Measurements from ENCODE around the gene FBXW7.

FBXW7 gene

GRCh38 chr4:152331042-152331441, 204.8 kb downstream of the FBXW7 start:
- no peak for DNase-seq (ENCODE audit: low read depth in 2 of 2)

DNA sequence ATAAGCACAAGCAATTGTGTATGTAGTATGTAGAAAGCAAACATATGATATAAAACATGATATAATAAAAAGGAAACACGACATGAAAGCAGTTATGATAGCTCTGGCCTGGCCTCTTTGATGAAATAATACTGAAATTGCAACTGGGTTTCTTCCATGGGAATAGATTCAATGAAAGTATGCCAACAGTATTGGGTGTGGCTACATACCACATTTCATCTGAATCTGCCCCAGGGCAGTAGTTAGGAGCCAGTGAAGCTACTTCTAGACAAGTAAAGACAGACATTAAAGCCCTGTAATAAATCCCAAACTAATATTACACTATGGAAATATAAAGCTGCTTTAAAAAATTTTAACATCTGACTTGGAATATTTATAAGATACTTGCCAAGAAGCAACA, 207.3 kb downstream of the FBXW7 start:
- DNase-seq (ENCODE audit: low read depth in 2 of 2), result no peak

DNA sequence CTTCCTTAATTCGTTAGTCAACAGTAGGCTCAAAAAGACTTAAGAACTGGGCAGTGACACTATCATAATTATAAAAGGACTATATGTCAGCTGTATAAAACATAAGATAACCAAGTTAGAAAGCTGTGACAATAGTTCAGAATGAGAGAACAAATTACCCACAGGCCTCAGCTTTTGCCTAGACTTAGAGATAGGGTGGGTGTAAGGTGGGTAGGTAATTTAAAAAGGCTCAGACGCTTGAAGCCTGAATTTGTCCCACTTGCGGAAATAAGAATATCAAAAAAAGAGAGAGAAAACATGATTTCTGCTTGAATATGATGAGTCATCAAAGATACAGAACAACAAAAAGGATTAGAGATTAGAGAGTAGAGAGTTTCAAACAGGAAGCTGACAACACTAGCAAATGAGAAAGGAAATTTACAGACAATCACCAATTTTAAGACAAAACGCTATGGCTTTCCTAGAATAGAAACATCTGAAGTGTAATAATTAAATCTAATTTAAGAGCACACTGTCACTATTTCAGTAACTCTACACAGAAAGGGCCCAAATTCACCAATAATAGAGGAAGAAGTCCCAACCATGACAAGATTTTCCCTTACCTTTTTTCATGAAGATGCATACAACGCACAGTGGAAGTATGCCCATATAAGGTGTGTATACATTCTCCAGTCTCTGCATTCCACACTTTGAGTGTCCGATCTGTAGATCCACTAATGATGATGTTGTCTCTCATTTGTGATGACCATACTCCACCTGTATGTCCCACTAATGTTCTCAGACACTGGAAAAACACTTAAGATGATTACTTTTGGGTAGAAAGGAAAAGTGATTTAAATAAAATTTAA, 208.1 kb downstream of the FBXW7 start:
- no peak for DNase-seq (ENCODE audit: low read depth in 2 of 2)

DNA sequence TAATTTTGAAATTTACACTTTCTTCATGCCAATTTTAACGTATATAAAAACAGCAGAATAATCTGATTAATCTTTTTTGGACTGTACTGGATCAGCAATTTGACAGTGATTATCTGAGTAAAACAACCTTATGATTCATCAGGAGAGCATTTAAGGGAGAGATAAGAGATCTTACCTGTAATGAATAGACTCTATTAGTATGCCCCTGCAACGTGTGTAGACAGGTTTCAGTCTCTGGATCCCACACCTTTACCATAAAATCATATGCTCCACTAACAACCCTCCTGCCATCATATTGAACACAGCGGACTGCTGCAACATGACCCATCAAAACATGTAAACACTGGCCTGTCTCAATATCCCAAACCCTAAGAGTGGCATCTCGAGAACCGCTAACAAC, 210.1 kb downstream of the FBXW7 start:
- DNase-seq (ENCODE audit: low read depth in 2 of 2), result no peak

DNA sequence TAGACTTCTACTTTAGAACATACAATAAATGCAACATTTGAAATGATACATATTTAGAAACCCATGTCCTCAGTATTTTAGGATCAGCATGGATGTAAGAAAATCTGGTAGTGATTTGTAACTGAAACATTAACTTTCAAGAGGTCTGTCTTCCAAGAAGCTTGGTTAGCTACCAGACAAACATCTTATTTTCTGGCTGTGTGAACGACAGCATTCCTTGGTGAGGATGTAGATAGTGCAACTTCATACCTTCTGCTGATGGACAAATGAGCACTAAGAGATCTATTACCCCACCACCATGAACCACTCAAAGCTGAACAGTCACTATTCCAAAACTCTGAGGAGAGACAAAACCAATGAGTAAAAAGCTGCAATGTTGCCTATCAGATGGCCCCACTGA, 212.7 kb downstream of the FBXW7 start:
- DNase-seq (ENCODE audit: low read depth in 2 of 2), result no peak

DNA sequence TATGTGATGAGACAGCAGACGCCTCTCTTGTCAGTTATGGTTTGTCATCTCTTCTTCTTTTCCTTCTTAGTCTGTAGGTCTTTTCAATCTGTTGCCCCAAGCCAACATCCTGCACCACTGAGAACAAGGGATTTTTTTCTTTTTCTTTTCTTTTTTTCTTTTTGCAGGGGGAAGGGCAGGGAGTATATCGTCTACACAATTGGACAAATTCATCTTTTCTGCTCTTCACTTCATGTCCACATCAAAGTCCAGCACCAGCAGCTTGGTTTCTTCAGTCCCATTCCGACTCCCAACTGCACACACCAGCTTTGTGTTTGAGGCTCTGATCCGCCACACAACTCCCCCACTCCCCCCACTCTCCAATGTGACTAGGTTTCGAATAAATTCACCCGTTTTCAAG, 213.2 kb downstream of the FBXW7 start:
- DNase-seq (ENCODE audit: low read depth in 2 of 2), result no peak

- DNase-seq (ENCODE audit: low read depth in 2 of 2), result no peak
Measured at GRCh38 chr4:152321923-152322322, 214.0 kb downstream of the FBXW7 start.

DNA sequence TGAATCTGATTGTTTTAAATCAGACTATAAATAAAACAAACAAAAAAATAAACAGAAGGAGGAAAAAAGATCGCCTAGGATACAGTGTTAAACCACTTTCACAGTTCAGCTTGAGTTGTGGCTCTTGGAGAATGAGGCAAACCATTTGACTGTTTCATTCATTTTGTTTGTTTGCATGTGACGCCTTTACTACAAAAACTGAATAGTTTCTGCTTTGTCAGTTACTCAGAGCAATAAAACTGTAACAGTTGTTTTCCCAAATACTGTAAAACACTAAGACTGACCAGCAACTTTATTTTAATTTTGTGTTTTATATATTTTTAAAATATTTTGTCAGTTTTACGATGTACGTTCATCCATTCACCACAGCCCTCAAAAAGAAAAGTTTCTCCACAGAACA, 214.5 kb downstream of the FBXW7 start:
- no peak for DNase-seq (ENCODE audit: low read depth in 2 of 2)

GRCh38 chr4:152316969-152317368, 218.9 kb downstream of the FBXW7 start:
- DNase-seq (ENCODE audit: low read depth in 2 of 2), result no peak

- DNase-seq (ENCODE audit: low read depth in 2 of 2), result no peak
Measured at GRCh38 chr4:152310257-152310656, 225.6 kb downstream of the FBXW7 start.

DNA sequence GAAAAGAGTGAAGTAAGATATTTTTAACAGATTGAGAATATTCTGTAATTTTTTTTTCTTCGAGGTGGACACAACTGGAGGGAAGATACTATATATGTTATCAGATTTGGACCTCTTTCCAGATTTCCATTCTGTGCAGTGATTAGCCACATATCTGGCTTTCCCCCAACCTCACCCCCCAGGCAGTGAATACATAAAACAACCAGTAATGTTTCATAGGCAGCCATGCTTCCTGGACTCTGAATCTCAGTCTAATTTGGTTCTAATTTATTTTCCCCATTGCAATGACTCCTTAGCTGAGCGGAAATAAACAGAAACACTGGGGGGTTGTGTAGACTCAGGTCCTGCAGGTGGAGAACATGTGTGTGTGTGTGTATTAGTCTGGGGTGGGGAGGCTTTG, 226.5 kb downstream of the FBXW7 start:
- no peak for DNase-seq (ENCODE audit: low read depth in 2 of 2)

GRCh38 chr4:152308951-152309350, 226.9 kb downstream of the FBXW7 start:
- DNase-seq (ENCODE audit: low read depth in 2 of 2), result no peak

GRCh38 chr4:152307669-152308068, 228.2 kb downstream of the FBXW7 start:
- DNase-seq (ENCODE audit: low read depth in 2 of 2), result no peak

- DNase-seq (ENCODE audit: low read depth in 2 of 2), result no peak
Measured at GRCh38 chr4:152306541-152306940, 229.4 kb downstream of the FBXW7 start.

DNA sequence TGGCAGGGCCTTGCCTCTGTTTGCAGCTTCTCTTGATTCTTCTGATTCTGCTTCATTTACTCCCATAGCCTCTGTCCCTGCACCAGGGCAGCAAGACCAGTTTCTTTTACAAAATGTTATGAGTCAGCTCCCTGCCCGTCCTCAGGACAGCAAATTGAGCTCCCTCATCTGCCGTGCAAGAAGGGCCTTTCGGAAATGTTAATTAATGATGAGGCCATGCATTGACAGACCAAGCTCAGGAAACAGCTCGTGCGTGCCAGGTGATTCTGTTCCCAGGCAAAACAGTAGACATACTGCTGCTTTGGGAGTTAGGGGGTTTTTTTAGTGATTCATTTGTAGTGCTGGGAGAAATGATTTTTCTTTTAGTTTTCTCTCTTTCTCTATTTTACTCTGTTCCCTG, 231.7 kb downstream of the FBXW7 start:
- DNase-seq (ENCODE audit: low read depth in 2 of 2), result no peak

DNA sequence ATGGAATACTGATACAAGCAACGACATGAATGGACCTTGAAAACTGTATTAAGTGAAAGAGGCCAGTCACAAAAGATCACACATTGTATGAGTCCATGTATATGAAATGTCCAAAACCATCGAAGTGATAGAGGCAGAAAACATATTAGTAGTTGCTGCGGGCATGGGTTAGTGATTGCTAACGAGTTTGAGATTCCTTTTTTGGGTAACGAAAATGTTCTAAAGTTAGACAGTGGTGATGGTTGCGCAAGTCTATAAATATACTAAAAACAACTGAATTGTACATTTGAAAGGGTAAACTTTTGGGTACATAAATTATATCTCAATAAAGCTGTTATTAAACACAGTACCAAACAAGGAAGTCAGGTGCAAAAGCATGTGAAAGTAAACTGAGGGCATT, 234.5 kb downstream of the FBXW7 start:
- DNase-seq (ENCODE audit: low read depth in 2 of 2), result no peak

DNA sequence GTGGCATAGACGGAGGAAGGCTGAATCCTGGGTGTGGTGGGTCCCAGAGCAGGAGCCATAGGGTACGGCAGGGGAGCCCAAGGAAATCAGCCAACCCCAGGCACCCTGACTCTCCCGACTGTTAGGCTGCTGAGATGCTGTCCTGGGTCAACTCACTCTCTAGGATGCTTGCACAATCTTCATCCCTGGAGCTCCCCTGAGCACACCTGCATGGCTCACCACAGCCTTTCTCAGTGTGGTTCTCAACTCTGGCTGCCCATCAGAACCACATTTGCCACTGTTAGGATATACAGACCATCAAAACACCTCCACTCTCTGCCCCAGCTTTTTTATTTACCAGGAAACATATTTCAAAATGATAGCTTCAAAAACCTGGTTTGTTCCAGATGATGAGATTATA, 236.3 kb downstream of the FBXW7 start:
- DNase-seq (ENCODE audit: low read depth in 2 of 2), result no peak

GRCh38 chr4:152296386-152296785, 239.5 kb downstream of the FBXW7 start:
- no peak for DNase-seq (ENCODE audit: low read depth in 2 of 2)

DNA sequence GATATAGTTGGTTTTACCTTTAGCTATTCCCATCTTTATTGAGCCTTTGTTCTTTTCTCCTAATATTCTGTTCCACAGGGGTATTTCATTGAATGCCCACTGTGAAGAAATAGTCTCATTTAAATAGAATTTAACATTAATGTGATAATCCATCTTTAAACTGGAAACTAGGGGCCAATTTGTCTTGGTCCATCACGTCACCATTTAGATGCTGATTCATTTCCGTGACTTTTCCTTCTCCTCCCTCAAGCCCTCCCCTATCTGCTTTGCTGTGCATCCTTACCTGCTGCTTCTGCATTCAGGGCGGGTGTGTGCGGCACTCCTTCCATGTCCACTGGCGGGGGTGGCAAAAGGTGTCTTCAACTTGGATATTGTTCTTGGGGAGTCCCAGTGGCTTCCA, 241.1 kb downstream of the FBXW7 start:
- DNase-seq (ENCODE audit: low read depth in 2 of 2), result no peak

DNA sequence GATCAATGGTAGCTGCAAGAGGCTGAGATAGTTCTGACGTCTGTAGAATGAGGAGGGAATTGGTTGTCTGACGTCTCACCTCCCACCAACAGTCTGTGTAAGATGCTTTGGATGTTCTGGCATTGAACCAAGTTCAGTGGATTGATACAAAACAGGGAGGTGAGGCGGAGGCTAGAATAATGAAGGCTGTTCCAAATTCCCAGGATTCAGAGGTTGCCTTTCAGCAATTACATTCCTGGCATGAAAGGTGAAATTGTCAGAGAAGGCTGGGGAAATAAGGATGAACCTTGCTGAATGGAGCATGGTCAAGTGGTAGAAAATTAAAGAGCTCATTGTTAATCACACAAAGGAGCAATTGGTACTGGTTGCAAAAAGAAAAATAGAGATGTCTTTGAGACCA, 241.6 kb downstream of the FBXW7 start:
- DNase-seq (ENCODE audit: low read depth in 2 of 2), result no peak

- DNase-seq (ENCODE audit: low read depth in 2 of 2), result no peak
Measured at GRCh38 chr4:152293527-152293926, 242.4 kb downstream of the FBXW7 start.

GRCh38 chr4:152290366-152290921, 245.4 kb downstream of the FBXW7 start:
- no peak for DNase-seq (ENCODE audit: low read depth in 2 of 2)

DNA sequence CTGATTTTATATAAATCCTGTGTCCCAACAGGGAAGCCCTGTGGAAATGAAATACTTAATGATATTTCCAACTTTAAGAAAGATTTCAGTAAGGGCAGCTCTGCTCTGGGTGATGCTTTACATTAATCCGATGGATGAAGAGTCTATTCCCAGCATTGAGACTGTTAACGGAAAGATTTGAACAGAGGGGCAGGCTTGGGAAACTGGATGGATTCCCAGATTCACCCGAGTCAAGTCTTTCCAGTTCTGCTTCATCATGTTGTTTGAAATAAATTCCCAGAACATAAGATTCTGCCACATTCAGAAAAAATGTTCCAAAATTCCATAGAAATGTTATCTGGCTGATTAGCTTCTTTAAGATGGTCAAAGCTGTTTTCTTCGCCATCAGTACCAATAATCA, 246.0 kb downstream of the FBXW7 start:
- DNase-seq (ENCODE audit: low read depth in 2 of 2), result no peak

DNA sequence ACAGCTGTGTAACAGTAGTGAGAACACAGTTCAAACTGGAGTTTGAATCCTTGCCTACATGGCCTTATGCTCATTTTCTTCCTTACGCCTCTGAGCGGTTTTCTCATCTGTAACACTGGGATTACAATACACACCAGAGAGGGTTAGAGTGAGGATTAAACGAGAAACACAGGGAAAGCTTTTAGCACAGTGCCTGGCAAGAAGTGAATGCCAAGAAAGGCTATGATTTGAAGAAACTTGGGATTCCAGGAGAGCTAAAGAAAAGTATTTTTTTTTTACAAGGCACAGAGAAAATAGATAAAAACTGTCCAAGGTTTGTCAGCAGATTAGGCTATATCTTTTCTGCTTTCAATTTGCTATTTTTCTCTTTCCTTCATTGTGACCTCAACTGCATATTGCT, 246.4 kb downstream of the FBXW7 start:
- no peak for DNase-seq (ENCODE audit: low read depth in 2 of 2)
